ENCODE data around the gene ACKR4.
"Not testable (repeated sequence)": the region's sequence is repeated elsewhere in the genome, so short reads cannot be mapped to it uniquely, and the experiment has no call there.

ACKR4 gene

GRCh38 chr3:132596816-132597433 is at the start of gene ACKR4:
Gene ACKR4, plus strand, starts transcription at chr3:132597270. Its CDS starts 3,128 bp downstream, at chr3:132600398.
- no peak for DNase-seq

GRCh38 chr3:132549169-132549568 is 47.9 kb upstream of the ACKR4 start:
- DNase-seq = no peak

GRCh38 chr3:132549890-132550578 is 47.0 kb upstream of the ACKR4 start:
- no peak for DNase-seq

GRCh38 chr3:132550579-132551305 is 46.3 kb upstream of the ACKR4 start:
- DNase-seq = no peak

- no peak for DNase-seq
Measured at GRCh38 chr3:132553826-132554225, 43.2 kb upstream of the ACKR4 start.

GRCh38 chr3:132554437-132554836 is 42.6 kb upstream of the ACKR4 start:
- no peak for DNase-seq

- DNase-seq = no peak
Measured at GRCh38 chr3:132555306-132556035, 41.6 kb upstream of the ACKR4 start.

GRCh38 chr3:132556036-132556386 is 41.1 kb upstream of the ACKR4 start:
- not testable (repeated sequence) for DNase-seq

GRCh38 chr3:132556508-132557159 is 40.4 kb upstream of the ACKR4 start:
- DNase-seq = no peak

GRCh38 chr3:132561003-132561402 is 36.1 kb upstream of the ACKR4 start:
- DNase-seq = no peak

GRCh38 chr3:132563420-132564069 is 33.5 kb upstream of the ACKR4 start:
- DNase-seq = no peak

- DNase-seq = no peak
Measured at GRCh38 chr3:132564070-132564465, 33.0 kb upstream of the ACKR4 start.

GRCh38 chr3:132568422-132568821 is 28.6 kb upstream of the ACKR4 start:
- DNase-seq = no peak

GRCh38 chr3:132569153-132569552 is 27.9 kb upstream of the ACKR4 start:
- no peak for DNase-seq

GRCh38 chr3:132569580-132569979 is 27.5 kb upstream of the ACKR4 start:
- no peak for DNase-seq

GRCh38 chr3:132570016-132570415 is 27.1 kb upstream of the ACKR4 start:
- DNase-seq = no peak

- DNase-seq = no peak
Measured at GRCh38 chr3:132573797-132574211, 23.3 kb upstream of the ACKR4 start.

GRCh38 chr3:132587401-132587800 is 9.7 kb upstream of the ACKR4 start:
- DNase-seq = no peak

GRCh38 chr3:132592216-132592615 is 4.9 kb upstream of the ACKR4 start:
- no peak for DNase-seq

GRCh38 chr3:132593241-132593946 is 3.7 kb upstream of the ACKR4 start:
- DNase-seq = no peak

- no peak for DNase-seq
Measured at GRCh38 chr3:132593947-132594323, 3.1 kb upstream of the ACKR4 start.

- no peak for DNase-seq
Measured at GRCh38 chr3:132594498-132594897, 2.6 kb upstream of the ACKR4 start.
